GM18526 (cell line): Measurements from ENCODE around the gene TRABD.

Experiments
- POLR2A ChIP-seq: IDR thresholded peaks from 3 replicates; pipeline ENCODE4 v1.6.1; 2011; ENCODE audit not compliant: insufficient read length; ENCODE audit errors: extremely low read depth

The TRABD gene

GRCh38 chr22:50215297-50216054 lies 29.8 kb downstream of the TRABD start:
- no peak for TF ChIP-seq POLR2A

GRCh38 chr22:50216055-50216683 lies 30.5 kb downstream of the TRABD start:
- no peak for TF ChIP-seq POLR2A

- no peak for TF ChIP-seq POLR2A
Measured at GRCh38 chr22:50216684-50217520, 31.2 kb downstream of the TRABD start.

GRCh38 chr22:50217543-50218152 lies 31.9 kb downstream of the TRABD start:
- no peak for TF ChIP-seq POLR2A

GRCh38 chr22:50218153-50218995 lies 32.7 kb downstream of the TRABD start:
- TF ChIP-seq POLR2A = no peak

- TF ChIP-seq POLR2A = no peak
Measured at GRCh38 chr22:50218996-50219727, 33.4 kb downstream of the TRABD start.

GRCh38 chr22:50219800-50220602 lies 34.3 kb downstream of the TRABD start:
- TF ChIP-seq POLR2A = no peak

GRCh38 chr22:50220603-50221409 lies 35.1 kb downstream of the TRABD start:
- TF ChIP-seq POLR2A = no peak

- no peak for TF ChIP-seq POLR2A
Measured at GRCh38 chr22:50221410-50222300, 35.9 kb downstream of the TRABD start.

- TF ChIP-seq POLR2A = no peak
Measured at GRCh38 chr22:50222508-50222907, 36.8 kb downstream of the TRABD start.

- TF ChIP-seq POLR2A = no peak
Measured at GRCh38 chr22:50224071-50224470, 38.4 kb downstream of the TRABD start.
